Astrocyte of the cerebellum (primary cell): ENCODE data around the gene DYRK1A.
A peak's percentile ranks its signal among the peaks of the same experiment; 100 is the strongest.

Source experiments
- DNase-seq: peaks from one replicate; pipeline ENCODE4 v3.0.0-alpha.2; 2011; ENCODE audit warnings: low read depth
- H3K4me3 ChIP-seq: 2 replicates; pipeline ENCODE4 v1.5.1; 2011; ENCODE audit warnings: mild to moderate bottlenecking, low read depth, low read length, moderate library complexity
- in situ Hi-C: cut with HindIII; loops from 2 replicates; pipeline ENCODE4 v1.10.0; 2017; ENCODE audit warnings: low sequenced_read_pairs
- TF ChIP-seq, protein P1 (sequence below): IDR thresholded peaks from 2 replicates; pipeline ENCODE4 v1.5.1; 2012; ENCODE audit warnings: low read length, low read depth, moderate library complexity, mild to moderate bottlenecking; ENCODE audit errors: missing control alignments

DYRK1A gene

DNA sequence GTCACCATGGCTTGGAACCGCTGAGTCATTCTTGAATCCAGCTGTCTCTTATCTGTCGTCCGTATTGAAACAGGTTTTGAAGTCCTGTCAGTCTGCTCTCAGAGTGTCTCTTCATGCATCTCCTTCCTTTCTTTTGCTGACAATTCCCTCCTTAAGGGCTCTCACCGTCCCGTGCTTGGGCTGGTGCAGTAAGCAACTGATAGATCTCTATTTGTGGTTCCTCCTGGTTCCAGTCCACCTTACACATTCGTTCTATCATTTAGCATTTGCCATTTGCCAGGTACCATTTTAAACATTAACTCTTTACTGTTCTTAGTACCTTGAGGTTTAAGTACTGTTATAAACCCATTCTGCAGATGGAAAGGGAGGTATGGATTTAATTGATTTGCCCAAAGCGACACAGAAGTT lies 88.9 kb downstream of the DYRK1A start:
- H3K4me3 ChIP-seq: no peak overlapping the region
- TF ChIP-seq, protein P1, sequence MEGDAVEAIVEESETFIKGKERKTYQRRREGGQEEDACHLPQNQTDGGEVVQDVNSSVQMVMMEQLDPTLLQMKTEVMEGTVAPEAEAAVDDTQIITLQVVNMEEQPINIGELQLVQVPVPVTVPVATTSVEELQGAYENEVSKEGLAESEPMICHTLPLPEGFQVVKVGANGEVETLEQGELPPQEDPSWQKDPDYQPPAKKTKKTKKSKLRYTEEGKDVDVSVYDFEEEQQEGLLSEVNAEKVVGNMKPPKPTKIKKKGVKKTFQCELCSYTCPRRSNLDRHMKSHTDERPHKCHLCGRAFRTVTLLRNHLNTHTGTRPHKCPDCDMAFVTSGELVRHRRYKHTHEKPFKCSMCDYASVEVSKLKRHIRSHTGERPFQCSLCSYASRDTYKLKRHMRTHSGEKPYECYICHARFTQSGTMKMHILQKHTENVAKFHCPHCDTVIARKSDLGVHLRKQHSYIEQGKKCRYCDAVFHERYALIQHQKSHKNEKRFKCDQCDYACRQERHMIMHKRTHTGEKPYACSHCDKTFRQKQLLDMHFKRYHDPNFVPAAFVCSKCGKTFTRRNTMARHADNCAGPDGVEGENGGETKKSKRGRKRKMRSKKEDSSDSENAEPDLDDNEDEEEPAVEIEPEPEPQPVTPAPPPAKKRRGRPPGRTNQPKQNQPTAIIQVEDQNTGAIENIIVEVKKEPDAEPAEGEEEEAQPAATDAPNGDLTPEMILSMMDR: no peak
- in situ Hi-C loops: no loop called here
- no peak for DNase-seq

GRCh38 chr21:37458669-37459276 lies 92.2 kb downstream of the DYRK1A start:
- no peak for DNase-seq
- TF ChIP-seq, protein P1: no peak
- in situ Hi-C loops: no loop called here
- H3K4me3 ChIP-seq: no peak overlapping the region

DNA sequence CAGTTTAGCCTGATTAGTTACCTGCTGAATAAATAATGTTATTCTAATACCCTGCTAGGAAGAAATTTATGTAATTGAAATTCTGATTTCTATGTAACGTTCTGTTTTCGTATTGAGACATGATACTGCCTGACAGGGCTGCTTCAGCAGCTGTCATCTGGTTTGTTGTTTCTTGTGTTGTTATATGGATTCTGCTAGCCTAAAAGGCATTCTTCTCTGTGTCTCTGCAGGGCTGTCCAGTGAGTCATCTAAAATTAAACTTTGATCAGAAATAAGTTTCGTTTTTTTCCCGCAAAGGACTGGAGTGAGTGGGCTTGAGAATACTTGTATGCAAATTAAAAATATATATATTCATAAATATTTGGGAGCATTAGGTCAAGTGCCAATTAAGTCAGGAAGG lies 93.0 kb downstream of the DYRK1A start:
- TF ChIP-seq, protein P1: no peak
- in situ Hi-C loops: no loop called here
- H3K4me3 ChIP-seq: no peak overlapping the region
- DNase-seq: no peak

DNA sequence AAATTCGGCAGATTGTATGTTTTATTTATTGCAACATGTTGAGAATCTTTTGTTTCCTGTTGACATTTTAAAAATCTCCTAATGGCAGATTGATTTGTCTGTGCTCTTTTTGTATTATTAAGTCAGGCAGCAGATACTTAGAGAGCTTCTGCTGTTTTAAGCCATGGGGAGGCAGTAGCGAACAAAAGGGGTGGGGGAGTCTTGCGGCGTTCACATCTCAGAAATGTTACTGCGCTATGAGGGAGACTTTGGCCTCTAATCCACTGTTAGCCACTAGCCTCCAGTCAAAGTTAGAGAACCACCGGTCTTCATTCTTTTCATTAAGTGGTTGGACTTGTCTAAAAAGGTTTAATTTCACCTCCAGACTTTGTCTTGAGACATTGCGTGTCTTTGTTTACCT lies 93.6 kb downstream of the DYRK1A start:
- TF ChIP-seq, protein P1: peak; percentile 23
- no peak for DNase-seq
- no peak overlapping the region for H3K4me3 ChIP-seq
- in situ Hi-C loops: no loop called here

DNA sequence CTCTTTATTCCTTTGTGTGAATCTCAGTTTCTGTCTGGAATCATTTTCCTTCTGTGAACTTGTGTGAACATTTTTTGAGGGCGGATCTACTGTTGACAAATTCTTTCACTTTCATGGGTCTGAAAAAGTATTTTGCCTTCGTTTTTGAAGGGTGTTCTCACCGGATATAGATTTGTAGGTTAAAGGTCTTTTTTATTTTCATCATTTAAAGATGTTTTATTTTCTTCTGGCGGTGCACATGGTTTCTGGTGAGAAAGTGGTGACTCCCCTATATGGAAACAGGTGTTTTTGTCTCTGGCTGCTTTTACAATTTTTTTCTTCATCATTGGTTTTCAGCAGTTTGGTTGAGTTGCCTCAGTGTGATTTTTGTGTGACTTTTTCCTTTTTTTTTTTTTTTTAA lies 94.9 kb downstream of the DYRK1A start:
- no peak overlapping the region for H3K4me3 ChIP-seq
- in situ Hi-C loops: no loop called here
- no peak for DNase-seq
- TF ChIP-seq, protein P1: no peak

- DNase-seq: no peak
- TF ChIP-seq, protein P1: no peak
- in situ Hi-C loops: no loop called here
- H3K4me3 ChIP-seq: no peak overlapping the region
Measured at GRCh38 chr21:37462087-37462861, 95.7 kb downstream of the DYRK1A start.
